Body of pancreas (tissue), 4 donors: ENCODE measurements around the gene PHACTR3.

Source experiments
- POLR2A ChIP-seq, 3 donors: fragments of 450-650 bp; IDR thresholded peaks; one replicate each; pipeline ENCODE4 v1.6.1; 2016; ENCODE audit warnings: antibody characterized with exemption in 3 of 3, mild to moderate bottlenecking in 2 of 3
- TF ChIP-seq, protein P1 (sequence below), 7 experiments: fragments of 450-650 bp in 4 of 7; fragments of 200-600 bp in 3 of 7; sonication (generic) in 3 of 7; IDR thresholded peaks; one replicate each; pipeline ENCODE4 v1.5.1; 2016 to 2019; ENCODE audit warnings: antibody characterized with exemption in 7 of 7

DNA sequence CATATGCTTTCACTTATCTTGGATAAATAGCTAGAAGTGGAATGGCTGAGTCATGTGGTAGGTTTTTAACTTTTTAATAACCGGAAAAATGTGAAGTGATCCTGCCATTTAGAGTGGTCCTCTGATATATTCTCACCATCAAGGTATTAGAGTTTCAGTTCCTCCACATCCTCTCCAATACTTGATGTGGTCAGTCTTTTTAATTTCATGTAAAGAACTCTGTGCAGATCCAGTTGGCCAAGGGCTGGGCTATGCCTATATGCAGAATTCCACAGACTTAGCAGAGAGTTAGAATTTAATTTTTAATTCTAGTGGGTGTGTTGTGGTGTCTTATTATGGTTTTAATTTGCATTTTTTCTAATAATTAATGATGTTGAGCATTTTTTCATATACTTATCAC is 188.0 kb downstream of the PHACTR3 start:
- TF ChIP-seq, protein P1, sequence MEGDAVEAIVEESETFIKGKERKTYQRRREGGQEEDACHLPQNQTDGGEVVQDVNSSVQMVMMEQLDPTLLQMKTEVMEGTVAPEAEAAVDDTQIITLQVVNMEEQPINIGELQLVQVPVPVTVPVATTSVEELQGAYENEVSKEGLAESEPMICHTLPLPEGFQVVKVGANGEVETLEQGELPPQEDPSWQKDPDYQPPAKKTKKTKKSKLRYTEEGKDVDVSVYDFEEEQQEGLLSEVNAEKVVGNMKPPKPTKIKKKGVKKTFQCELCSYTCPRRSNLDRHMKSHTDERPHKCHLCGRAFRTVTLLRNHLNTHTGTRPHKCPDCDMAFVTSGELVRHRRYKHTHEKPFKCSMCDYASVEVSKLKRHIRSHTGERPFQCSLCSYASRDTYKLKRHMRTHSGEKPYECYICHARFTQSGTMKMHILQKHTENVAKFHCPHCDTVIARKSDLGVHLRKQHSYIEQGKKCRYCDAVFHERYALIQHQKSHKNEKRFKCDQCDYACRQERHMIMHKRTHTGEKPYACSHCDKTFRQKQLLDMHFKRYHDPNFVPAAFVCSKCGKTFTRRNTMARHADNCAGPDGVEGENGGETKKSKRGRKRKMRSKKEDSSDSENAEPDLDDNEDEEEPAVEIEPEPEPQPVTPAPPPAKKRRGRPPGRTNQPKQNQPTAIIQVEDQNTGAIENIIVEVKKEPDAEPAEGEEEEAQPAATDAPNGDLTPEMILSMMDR (IDR thresholded peaks at IDR 0.05): no peak
- no peak for TF ChIP-seq POLR2A (IDR thresholded peaks at IDR 0.05)
